OCI-LY7 (cell line): ENCODE measurements around the gene WNT9B. TPM values are rescaled to one million over a fixed set of nuclear protein-coding genes. Genes with fewer than 3 reads are reported as not detected.

Experiments used
- BruUV-seq: library from RNA; stranded (reverse); fragments of 400-500 nt; replicated peaks from 2 replicates; lab custom pipeline; 2021; lab: Mats Ljungman, UMichigan
- CTCF ChIA-PET: fragments of 300-600 bp; sonication (Branson Sonifier 250); formaldehyde crosslinking; loops from one replicate; lab custom pipeline; 2022; ENCODE audit warnings: antibody characterized with exemption; ENCODE audit not compliant: unreplicated experiment; lab: Charles Lee
- POLR2A ChIA-PET: fragments of 300-600 bp; sonication (Branson Sonifier 250); formaldehyde crosslinking; loops from one replicate; lab custom pipeline; 2022; ENCODE audit warnings: antibody characterized with exemption; lab: Charles Lee
- DNase-seq: peaks from one replicate; pipeline ENCODE4 v3.0.0-alpha.2; 2015; ENCODE audit warnings: low spot score
- H2AFZ ChIP-seq: fragments of 200-600 bp; sonication (generic), shearing (Covaris generic); 2 replicates; pipeline ENCODE4 v1.6.1; 2014; ENCODE audit warnings: mild to moderate bottlenecking, antibody characterized with exemption, low read length, moderate library complexity
- H3K27ac ChIP-seq: fragments of 200-600 bp; sonication (generic); 2 replicates; pipeline ENCODE4 v1.5.1; 2014; ENCODE audit warnings: mixed run types, low read depth, mild to moderate bottlenecking, moderate library complexity, low read length, inconsistent platforms; ENCODE audit not compliant: poor library complexity, severe bottlenecking
- H3K36me3 ChIP-seq: fragments of 200-600 bp; sonication (generic); 2 replicates; pipeline ENCODE4 v1.6.1; 2014; ENCODE audit warnings: mild to moderate bottlenecking, antibody characterized with exemption, low read length, moderate library complexity, mixed read lengths; ENCODE audit not compliant: insufficient read depth
- H3K4me1 ChIP-seq: fragments of 200-600 bp; sonication (generic); 2 replicates; pipeline ENCODE4 v1.5.1; 2014; ENCODE audit warnings: mild to moderate bottlenecking, low read length; ENCODE audit not compliant: insufficient read depth, poor library complexity, severe bottlenecking
- H3K4me2 ChIP-seq: fragments of 200-600 bp; sonication (generic); 2 replicates; pipeline ENCODE4 v1.6.1; 2014; ENCODE audit warnings: mild to moderate bottlenecking, low read length
- H3K4me3 ChIP-seq: fragments of 200-600 bp; sonication (generic); 2 replicates; pipeline ENCODE4 v1.5.1; 2014; ENCODE audit warnings: mild to moderate bottlenecking, low read depth, low read length; ENCODE audit not compliant: poor library complexity, severe bottlenecking
- H3K79me2 ChIP-seq: fragments of 200-600 bp; sonication (generic); 2 replicates; pipeline ENCODE4 v1.6.1; 2016; ENCODE audit warnings: low read depth, mild to moderate bottlenecking, low read length, moderate library complexity, mixed read lengths; ENCODE audit not compliant: insufficient read depth
- H3K9me2 ChIP-seq: fragments of 200-600 bp; sonication (generic); 2 replicates; pipeline ENCODE4 v1.6.1; 2016; ENCODE audit warnings: mild to moderate bottlenecking, low read length, mixed read lengths; ENCODE audit not compliant: insufficient read depth
- H3K9me3 ChIP-seq: fragments of 200-600 bp; sonication (generic); 2 replicates; pipeline ENCODE4 v1.6.1; 2014; ENCODE audit warnings: mild to moderate bottlenecking, mixed run types, low read length, mixed read lengths
- H4K20me1 ChIP-seq: fragments of 200-600 bp; sonication (generic); 2 replicates; pipeline ENCODE4 v1.6.1; 2014; ENCODE audit warnings: mild to moderate bottlenecking, antibody characterized with exemption, low read length, moderate library complexity, mixed read lengths; ENCODE audit not compliant: insufficient read depth
- CTCF ChIP-seq: fragments of 200-600 bp; sonication (generic); conservative IDR thresholded peaks from 2 replicates; pipeline ENCODE4 v1.5.1; 2014; ENCODE audit warnings: mild to moderate bottlenecking, antibody characterized with exemption, low read length, moderate library complexity, mixed read lengths
- EZH2phosphoT487 ChIP-seq: fragments of 200-600 bp; sonication (generic); IDR thresholded peaks from 2 replicates; pipeline ENCODE4 v1.6.1; 2018; ENCODE audit warnings: low read depth, borderline replicate concordance, mild to moderate bottlenecking, mixed run types, antibody characterized with exemption, low read length, moderate library complexity, mixed read lengths
- intact Hi-C: fragments of 100-400 bp; cut with micrococcal nuclease; formaldehyde crosslinking; loops from one replicate; pipeline ENCODE4 v1.10.0; 2022; ENCODE audit not compliant: unreplicated experiment
- total RNA-seq, 2 experiments: library from RNA; depleted of rRNA in 1 of 2; stranded (reverse); fragments of >200 nt in 1 of 2; shearing (Covaris generic) in 1 of 2; gene quantifications; 2 replicates each; pipeline ENCODE4 v1.2.3, GENCODE V29; 2014 to 2022

The WNT9B gene
- total RNA-seq, 2 experiments from 2014 or later = not detected

- no TSS peak for BruUV-seq
- Histone ChIP-seq H3K4me1 (peaks cover 23% of the 10 kb centered on the region), H3K4me2 (peak overlapping the region; percentile 78), H3K36me3 (no peaks in the 10 kb centered on the region), H2AFZ (peak overlapping the region; percentile 82), H4K20me1 (no peaks in the 10 kb centered on the region), H3K9me3 (no peaks in the 10 kb centered on the region), H3K79me2 (no peaks in the 10 kb centered on the region), H3K9me2 (no peaks in the 10 kb centered on the region), H3K4me3 (peak overlapping the region; percentile 63), H3K27ac (no peak overlapping the region)
- no peak for DNase-seq
- ChIA-PET CTCF (no interaction called here), POLR2A (no interaction called here)
- intact Hi-C loops = no loop called here
- no peak for TF ChIP-seq EZH2phosphoT487
- TF ChIP-seq CTCF = no peak
These were observed 32.2 kb upstream of the WNT9B start for GRCh38 chr17:46818929-46819859.

GRCh38 chr17:46819906-46820351, 31.5 kb upstream of the WNT9B start:
- DNase-seq = no peak
- no peaks in the 10 kb centered on the region for H3K36me3 ChIP-seq
- no peaks in the 10 kb centered on the region for H3K9me2 ChIP-seq
- H3K9me3 ChIP-seq = no peaks in the 10 kb centered on the region
- CTCF ChIA-PET = no interaction called here
- no peaks in the 10 kb centered on the region for H3K79me2 ChIP-seq
- no peak overlapping the region for H3K4me2 ChIP-seq
- H4K20me1 ChIP-seq = no peaks in the 10 kb centered on the region
- intact Hi-C loops = no loop called here
- no peak overlapping the region for H2AFZ ChIP-seq
- peaks cover 16% of the 10 kb centered on the region for H3K4me1 ChIP-seq
- TF ChIP-seq CTCF = no peak
- TF ChIP-seq EZH2phosphoT487 = no peak
- no TSS peak for BruUV-seq
- H3K4me3 ChIP-seq = no peak overlapping the region
- H3K27ac ChIP-seq = no peak overlapping the region
- POLR2A ChIA-PET = no interaction called here
